Measurements from ENCODE around the gene RAB6D. TPM values are rescaled to one million over a fixed set of nuclear protein-coding genes. Genes with fewer than 3 reads are reported as not detected.
"Not testable (repeated sequence)": the region's sequence is repeated elsewhere in the genome, so short reads cannot be mapped to it uniquely, and the experiment has no call there.

Gene RAB6D
- polyA plus RNA-seq, 3 donors, result not detected

GRCh38 chr2:131332709-131333108 is 31.3 kb downstream of the RAB6D start:
- H3K27me3 ChIP-seq (ENCODE audit: control insufficient read depth in 2 of 2, insufficient read depth in 2 of 2, low read length in 2 of 2); H3K4me1 Mint-ChIP-seq; H3K4me1 ChIP-seq (ENCODE audit: control insufficient read depth in 1 of 2, insufficient read depth in 2 of 2, low read length in 2 of 2); H3K9me3 ChIP-seq (replicated peaks in 1 of 2; ENCODE audit: control insufficient read depth in 1 of 2, insufficient read depth in 1 of 2, low read length in 2 of 2); H3K9me3 Mint-ChIP-seq; intact Hi-C loops (cut with micrococcal nuclease); H3K27ac ChIP-seq (ENCODE audit: low read depth in 1 of 2, low read length in 2 of 2); H3K79me2 ChIP-seq (ENCODE audit: insufficient read depth, low read length); H3K36me3 Mint-ChIP-seq; H3K36me3 ChIP-seq (replicated peaks in 1 of 2; ENCODE audit: control insufficient read depth in 1 of 2, insufficient read depth in 2 of 2, low read length in 2 of 2); H3K4me2 ChIP-seq (replicated peaks; ENCODE audit: extremely low read depth, low read length, poor library complexity, severe bottlenecking); H3K9ac ChIP-seq (ENCODE audit: insufficient read depth, low read length, poor library complexity, severe bottlenecking); H2AFZ ChIP-seq (ENCODE audit: insufficient read depth, low read depth, low read length, poor library complexity, severe bottlenecking); DNase-seq; H4K20me1 ChIP-seq (ENCODE audit: insufficient read depth, low read length); H3K27ac Mint-ChIP-seq; H3K4me3 ChIP-seq (replicated peaks in 1 of 3; ENCODE audit: low read depth in 2 of 3, low read length in 3 of 3): not testable (repeated sequence)
- no CpG with 5 or more reads among the region's 3 CpGs for WGBS (ENCODE audit: insufficient coverage)
- Mint-ChIP-seq H3K4me3 (peak overlapping the region in 1 of 2 donors; percentile 8), H3K27me3 (ENCODE audit: low read depth in 3 of 3) (peaks cover 19 to 39% (median 21%) of the 10 kb centered on the region in 3 donors)

GRCh38 chr2:131331000-131331399 is 33.0 kb downstream of the RAB6D start:
- H4K20me1 ChIP-seq (ENCODE audit: insufficient read depth, low read length); H3K27me3 ChIP-seq (ENCODE audit: control insufficient read depth in 2 of 2, insufficient read depth in 2 of 2, low read length in 2 of 2); H3K36me3 ChIP-seq (replicated peaks in 1 of 2; ENCODE audit: control insufficient read depth in 1 of 2, insufficient read depth in 2 of 2, low read length in 2 of 2); H3K4me1 Mint-ChIP-seq; H3K79me2 ChIP-seq (ENCODE audit: insufficient read depth, low read length); H3K9me3 ChIP-seq (replicated peaks in 1 of 2; ENCODE audit: control insufficient read depth in 1 of 2, insufficient read depth in 1 of 2, low read length in 2 of 2); H3K27ac ChIP-seq (ENCODE audit: low read depth in 1 of 2, low read length in 2 of 2); DNase-seq; H2AFZ ChIP-seq (ENCODE audit: insufficient read depth, low read depth, low read length, poor library complexity, severe bottlenecking); H3K4me3 Mint-ChIP-seq; H3K9me3 Mint-ChIP-seq; H3K36me3 Mint-ChIP-seq; H3K27ac Mint-ChIP-seq; H3K4me1 ChIP-seq (ENCODE audit: control insufficient read depth in 1 of 2, insufficient read depth in 2 of 2, low read length in 2 of 2); H3K9ac ChIP-seq (ENCODE audit: insufficient read depth, low read length, poor library complexity, severe bottlenecking); H3K4me2 ChIP-seq (replicated peaks; ENCODE audit: extremely low read depth, low read length, poor library complexity, severe bottlenecking); H3K4me3 ChIP-seq (replicated peaks in 1 of 3; ENCODE audit: low read depth in 2 of 3, low read length in 3 of 3); intact Hi-C loops (cut with micrococcal nuclease): not testable (repeated sequence)
- 2% methylated on average over 20 of the region's 43 CpGs for WGBS (ENCODE audit: insufficient coverage)
- peaks cover 21 to 38% (median 21%) of the 10 kb centered on the region in 3 donors for H3K27me3 Mint-ChIP-seq (ENCODE audit: low read depth in 3 of 3)

GRCh38 chr2:131322209-131322608 is 41.8 kb downstream of the RAB6D start:
- H3K9ac ChIP-seq (ENCODE audit: insufficient read depth, low read length, poor library complexity, severe bottlenecking), result no peak overlapping the region
- TF ChIP-seq CTCF (IDR thresholded peaks at IDR 0.05), result no peak
- no peaks in the 10 kb centered on the region for H3K36me3 ChIP-seq (replicated peaks in 1 of 2; ENCODE audit: control insufficient read depth in 1 of 2, insufficient read depth in 2 of 2, low read length in 2 of 2)
- no peaks in the 10 kb centered on the region for H3K79me2 ChIP-seq (ENCODE audit: insufficient read depth, low read length)
- H3K27me3 ChIP-seq (ENCODE audit: control insufficient read depth in 2 of 2, insufficient read depth in 2 of 2, low read length in 2 of 2), result no peaks in the 10 kb centered on the region
- Mint-ChIP-seq H3K36me3 (no peaks in the 10 kb centered on the region), H3K4me3 (no peak overlapping the region), H3K9me3 (peaks cover 3 to 13% (median 6%) of the 10 kb centered on the region in 7 donors), H3K27ac (no peak overlapping the region), H3K27me3 (ENCODE audit: low read depth in 3 of 3) (peaks cover 0 to 8% (median 1%) of the 10 kb centered on the region in 3 donors), H3K4me1 (no peaks in the 10 kb centered on the region)
- H3K27ac ChIP-seq (ENCODE audit: low read depth in 1 of 2, low read length in 2 of 2), result no peak overlapping the region
- H2AFZ ChIP-seq (ENCODE audit: insufficient read depth, low read depth, low read length, poor library complexity, severe bottlenecking), result no peak overlapping the region
- no peak overlapping the region for H3K4me2 ChIP-seq (replicated peaks; ENCODE audit: extremely low read depth, low read length, poor library complexity, severe bottlenecking)
- peaks cover 4 to 5% of the 10 kb centered on the region in 2 donors for H3K9me3 ChIP-seq (replicated peaks in 1 of 2; ENCODE audit: control insufficient read depth in 1 of 2, insufficient read depth in 1 of 2, low read length in 2 of 2)
- intact Hi-C loops (cut with micrococcal nuclease), result no loop called here
- DNase-seq, result no peak
- no peaks in the 10 kb centered on the region for H4K20me1 ChIP-seq (ENCODE audit: insufficient read depth, low read length)
- no peak overlapping the region for H3K4me3 ChIP-seq (replicated peaks in 1 of 3; ENCODE audit: low read depth in 2 of 3, low read length in 3 of 3)
- no peaks in the 10 kb centered on the region for H3K4me1 ChIP-seq (ENCODE audit: control insufficient read depth in 1 of 2, insufficient read depth in 2 of 2, low read length in 2 of 2)
- WGBS (ENCODE audit: insufficient coverage), result 83% methylated on average over 5 of the region's 6 CpGs

- H3K27me3 Mint-ChIP-seq (ENCODE audit: low read depth in 3 of 3); H3K9ac ChIP-seq (ENCODE audit: insufficient read depth, low read length, poor library complexity, severe bottlenecking); H4K20me1 ChIP-seq (ENCODE audit: insufficient read depth, low read length); intact Hi-C loops (cut with micrococcal nuclease); H3K36me3 Mint-ChIP-seq; H3K27me3 ChIP-seq (ENCODE audit: control insufficient read depth in 2 of 2, insufficient read depth in 2 of 2, low read length in 2 of 2); H3K9me3 ChIP-seq (replicated peaks in 1 of 2; ENCODE audit: control insufficient read depth in 1 of 2, insufficient read depth in 1 of 2, low read length in 2 of 2); H3K4me1 Mint-ChIP-seq; H3K27ac Mint-ChIP-seq; H3K4me3 Mint-ChIP-seq; H3K4me3 ChIP-seq (replicated peaks in 1 of 3; ENCODE audit: low read depth in 2 of 3, low read length in 3 of 3); H3K4me1 ChIP-seq (ENCODE audit: control insufficient read depth in 1 of 2, insufficient read depth in 2 of 2, low read length in 2 of 2); H3K36me3 ChIP-seq (replicated peaks in 1 of 2; ENCODE audit: control insufficient read depth in 1 of 2, insufficient read depth in 2 of 2, low read length in 2 of 2); H2AFZ ChIP-seq (ENCODE audit: insufficient read depth, low read depth, low read length, poor library complexity, severe bottlenecking); DNase-seq; H3K4me2 ChIP-seq (replicated peaks; ENCODE audit: extremely low read depth, low read length, poor library complexity, severe bottlenecking); H3K27ac ChIP-seq (ENCODE audit: low read depth in 1 of 2, low read length in 2 of 2); H3K79me2 ChIP-seq (ENCODE audit: insufficient read depth, low read length): not testable (repeated sequence)
- peaks cover 3 to 13% (median 6%) of the 10 kb centered on the region in 7 donors for H3K9me3 Mint-ChIP-seq
- no CpG with 5 or more reads among the region's 1 CpG for WGBS (ENCODE audit: insufficient coverage)
Measured at GRCh38 chr2:131321344-131321743, 42.6 kb downstream of the RAB6D start.
